Measurements from ENCODE around the gene APLP2. TPM values are rescaled to one million over a fixed set of nuclear protein-coding genes. Genes with fewer than 3 reads are reported as not detected.

Gene APLP2
- total and polyA plus RNA-seq, 2 of the 4 experiments (the other 2 are of a cell fraction) = 127 to 235 TPM

- Histone ChIP-seq H2BK20ac (ENCODE audit: low read depth, low read length) (no peak overlapping the region), H3K27ac (ENCODE audit: insufficient read depth, low read length) (no peak overlapping the region), H3K36me3 (ENCODE audit: control insufficient read depth, insufficient read depth, low read length) (peaks cover 45% of the 10 kb centered on the region), H4K5ac (ENCODE audit: low read depth, low read length) (no peak overlapping the region), H3K4me1 (ENCODE audit: control insufficient read depth, insufficient read depth, low read length) (peaks cover 5% of the 10 kb centered on the region), H3K56ac (ENCODE audit: extremely low read depth, insufficient read depth, low read length) (no peak overlapping the region), H3K14ac (replicated peaks; ENCODE audit: low read depth, low read length) (no peak overlapping the region), H3K23ac (ENCODE audit: low read depth, low read length) (no peak overlapping the region), H2BK15ac (ENCODE audit: low read depth, low read length) (no peak overlapping the region), H3K27me3 (ENCODE audit: control insufficient read depth, insufficient read depth, low read length) (no peaks in the 10 kb centered on the region), H3K4ac (ENCODE audit: low read depth, low read length) (no peak overlapping the region), H2AK9ac (replicated peaks; ENCODE audit: low read depth, low read length, poor library complexity) (no peak overlapping the region), H3K9me3 (ENCODE audit: control insufficient read depth, insufficient read depth, low read length) (no peaks in the 10 kb centered on the region), H3K4me2 (ENCODE audit: low read depth, low read length) (no peak overlapping the region), H4K8ac (ENCODE audit: low read depth in 2 of 2, low read length in 2 of 2) (no peak overlapping the region), H4K91ac (ENCODE audit: insufficient read depth, low read depth, low read length) (no peak overlapping the region), H2BK120ac (ENCODE audit: low read depth, low read length) (no peak overlapping the region), H3K9me1 (ENCODE audit: insufficient read depth, low read length) (peaks cover 9% of the 10 kb centered on the region), H2AFZ (replicated peaks; ENCODE audit: low read length, poor library complexity) (no peak overlapping the region), H2BK5ac (ENCODE audit: low read depth, low read length, poor library complexity, severe bottlenecking) (no peak overlapping the region), H3K9ac (ENCODE audit: low read depth, low read length) (no peak overlapping the region), H3K4me3 (ENCODE audit: insufficient read depth, low read depth, low read length) (no peak overlapping the region), H2AK5ac (ENCODE audit: low read depth, low read length) (no peak overlapping the region), H3K79me1 (ENCODE audit: low read depth in 1 of 2, low read length in 2 of 2) (peaks cover 0 to 20% of the 10 kb centered on the region in 2 experiments; a peak in 2 of 4 replicates), H4K20me1 (ENCODE audit: insufficient read depth, low read length) (peaks cover 10% of the 10 kb centered on the region), H3K18ac (ENCODE audit: low read depth, low read length) (no peak overlapping the region)
- in situ Hi-C loops (cut with MboI; ENCODE audit: low sequenced_read_pairs) = no loop called here
- dilution Hi-C loops (cut with HindIII; ENCODE audit: low sequenced_read_pairs, unreplicated experiment) = loop anchor here (25.0 kb wide), 1 partner anchor 188 kb away; no protein-coding TSS in a partner anchor
- TF ChIP-seq MAFK (IDR thresholded peaks at IDR 0.05; ENCODE audit: low read depth, low read length) (no peak), FOS (IDR thresholded peaks at IDR 0.05; ENCODE audit: low read depth, low read length) (no peak), CHD1 (IDR thresholded peaks at IDR 0.05; ENCODE audit: low read depth, low read length) (no peak), BHLHE40 (IDR thresholded peaks at IDR 0.05; ENCODE audit: low read depth, low read length) (no peak), MAZ (IDR thresholded peaks at IDR 0.05; ENCODE audit: borderline replicate concordance, low read depth, low read length) (no peak)
- ATAC-seq (ENCODE audit: low read depth) (no peak), DNase-seq (no peak)
- POLR2A ChIA-PET (ENCODE audit: unreplicated experiment) = no interaction called here
- CTCF ChIA-PET = no interaction called here
- no TSS peak for BruUV-seq (replicated peaks)
- WGBS, 2 experiments (ENCODE audit: extremely low coverage in 2 of 2, insufficient read length in 1 of 2) = 65% methylated on average over 2 of the region's 4 CpGs; no CpG with 5 or more reads in 1 of the 2 experiments
- intact Hi-C loops (cut with micrococcal nuclease) = loop anchor here (2.0 kb wide), 1 partner anchor 23 kb away; no protein-coding TSS in a partner anchor
Measured at GRCh38 chr11:130125638-130126037, 55.9 kb downstream of the APLP2 start.
